ENCODE measurements around the gene NAA15.

DNA sequence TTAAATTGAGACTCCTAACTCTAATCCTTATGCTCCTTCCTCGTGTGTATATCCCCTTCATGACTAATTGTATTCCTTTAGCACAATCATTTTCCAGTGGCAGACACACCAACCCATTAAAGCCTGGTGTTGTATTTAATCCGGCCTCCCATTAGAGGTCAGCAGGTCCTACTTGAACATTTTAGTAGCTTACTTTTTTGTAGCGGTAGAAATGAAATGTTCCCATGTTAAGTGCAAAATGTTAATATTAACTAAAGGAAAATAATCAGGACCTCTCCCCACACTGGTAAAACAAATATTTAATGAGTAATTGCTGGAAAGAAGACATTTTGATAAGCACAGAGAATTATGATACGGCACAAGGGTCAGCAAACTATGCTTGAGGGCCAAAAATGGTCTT lies 156.0 kb downstream of the NAA15 start:
- TF ChIP-seq POLR2AphosphoS5 (IDR thresholded peaks at IDR 0.05; ENCODE audit: insufficient read depth, low read depth, low read length), result no peak
- TF ChIP-seq, protein P1, sequence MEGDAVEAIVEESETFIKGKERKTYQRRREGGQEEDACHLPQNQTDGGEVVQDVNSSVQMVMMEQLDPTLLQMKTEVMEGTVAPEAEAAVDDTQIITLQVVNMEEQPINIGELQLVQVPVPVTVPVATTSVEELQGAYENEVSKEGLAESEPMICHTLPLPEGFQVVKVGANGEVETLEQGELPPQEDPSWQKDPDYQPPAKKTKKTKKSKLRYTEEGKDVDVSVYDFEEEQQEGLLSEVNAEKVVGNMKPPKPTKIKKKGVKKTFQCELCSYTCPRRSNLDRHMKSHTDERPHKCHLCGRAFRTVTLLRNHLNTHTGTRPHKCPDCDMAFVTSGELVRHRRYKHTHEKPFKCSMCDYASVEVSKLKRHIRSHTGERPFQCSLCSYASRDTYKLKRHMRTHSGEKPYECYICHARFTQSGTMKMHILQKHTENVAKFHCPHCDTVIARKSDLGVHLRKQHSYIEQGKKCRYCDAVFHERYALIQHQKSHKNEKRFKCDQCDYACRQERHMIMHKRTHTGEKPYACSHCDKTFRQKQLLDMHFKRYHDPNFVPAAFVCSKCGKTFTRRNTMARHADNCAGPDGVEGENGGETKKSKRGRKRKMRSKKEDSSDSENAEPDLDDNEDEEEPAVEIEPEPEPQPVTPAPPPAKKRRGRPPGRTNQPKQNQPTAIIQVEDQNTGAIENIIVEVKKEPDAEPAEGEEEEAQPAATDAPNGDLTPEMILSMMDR (IDR thresholded peaks at IDR 0.05; ENCODE audit: extremely low read depth in 1 of 2, insufficient read depth in 1 of 2, low read depth in 1 of 2, low read length in 2 of 2), result no peak
- TF ChIP-seq POLR2A (IDR thresholded peaks at IDR 0.05; ENCODE audit: low read depth, low read length), result no peak
- no peak for TF ChIP-seq JUN (IDR thresholded peaks at IDR 0.05; ENCODE audit: borderline replicate concordance, insufficient read depth, insufficient read length, low read depth)
- TF ChIP-seq, protein P2, sequence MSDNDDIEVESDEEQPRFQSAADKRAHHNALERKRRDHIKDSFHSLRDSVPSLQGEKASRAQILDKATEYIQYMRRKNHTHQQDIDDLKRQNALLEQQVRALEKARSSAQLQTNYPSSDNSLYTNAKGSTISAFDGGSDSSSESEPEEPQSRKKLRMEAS (IDR thresholded peaks at IDR 0.05; ENCODE audit: insufficient read depth, insufficient read length), result no peak
- TF ChIP-seq MYC (IDR thresholded peaks at IDR 0.05; ENCODE audit: low read depth, low read length), result no peak

Measured in endothelial cell of umbilical vein (primary cell).